ENCODE data around the gene TPK1.

DNA sequence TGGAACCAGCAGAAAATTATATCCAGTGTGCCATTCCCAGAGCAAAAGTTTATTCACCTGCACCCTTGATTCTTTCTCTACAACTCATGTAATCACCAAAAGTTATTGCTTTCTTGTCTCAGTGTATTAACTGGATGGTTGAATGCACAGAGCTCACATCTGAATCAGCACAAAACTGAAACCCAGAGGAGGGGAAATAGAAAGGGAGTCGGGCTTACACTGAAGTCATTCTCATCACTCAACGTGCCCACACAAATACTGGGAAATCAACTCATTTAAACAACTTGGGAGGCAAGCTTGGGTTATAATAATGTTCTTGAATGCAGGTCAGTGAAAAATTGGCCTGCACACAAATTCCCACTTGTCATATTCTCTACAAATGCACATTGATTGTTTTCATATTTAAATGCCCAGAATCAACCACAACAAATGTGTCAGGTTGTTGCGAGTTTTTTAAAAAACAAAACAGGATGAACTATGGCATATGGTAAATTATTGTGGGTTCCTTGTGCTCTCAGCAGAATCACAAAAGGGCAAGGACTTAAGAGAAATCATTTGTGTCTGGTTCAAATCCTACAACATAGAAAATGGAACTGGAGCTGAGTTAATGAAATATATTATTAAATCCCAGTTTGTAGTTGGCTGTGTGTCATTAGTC lies 306.5 kb downstream of the TPK1 start:
- TF ChIP-seq POLR2A (IDR thresholded peaks at IDR 0.05; ENCODE audit: low read depth, low read length): no peak
- no peak for TF ChIP-seq TAF1 (IDR thresholded peaks at IDR 0.05; ENCODE audit: borderline replicate concordance, low read depth, low read length)

All from GM12892 (cell line).